NB4 (cell line): ENCODE measurements around the gene KCNQ1.

ENCODE experiments used
- MAX ChIP-seq: IDR thresholded peaks from 2 replicates; pipeline ENCODE4 v1.6.1; 2011; ENCODE audit warnings: low read depth, low read length
- MYC ChIP-seq: IDR thresholded peaks from 2 replicates; pipeline ENCODE4 v1.6.1; 2011; ENCODE audit warnings: low read depth, low read length
- POLR2A ChIP-seq: IDR thresholded peaks from 2 replicates; pipeline ENCODE4 v1.6.1; 2011; ENCODE audit warnings: mild to moderate bottlenecking; ENCODE audit not compliant: insufficient read length; ENCODE audit errors: extremely low read depth
- TF ChIP-seq, protein P1 (sequence below): IDR thresholded peaks from one replicate; pipeline ENCODE4 v1.5.1; 2012; ENCODE audit warnings: low read depth, low read length

- TF ChIP-seq, protein P1, sequence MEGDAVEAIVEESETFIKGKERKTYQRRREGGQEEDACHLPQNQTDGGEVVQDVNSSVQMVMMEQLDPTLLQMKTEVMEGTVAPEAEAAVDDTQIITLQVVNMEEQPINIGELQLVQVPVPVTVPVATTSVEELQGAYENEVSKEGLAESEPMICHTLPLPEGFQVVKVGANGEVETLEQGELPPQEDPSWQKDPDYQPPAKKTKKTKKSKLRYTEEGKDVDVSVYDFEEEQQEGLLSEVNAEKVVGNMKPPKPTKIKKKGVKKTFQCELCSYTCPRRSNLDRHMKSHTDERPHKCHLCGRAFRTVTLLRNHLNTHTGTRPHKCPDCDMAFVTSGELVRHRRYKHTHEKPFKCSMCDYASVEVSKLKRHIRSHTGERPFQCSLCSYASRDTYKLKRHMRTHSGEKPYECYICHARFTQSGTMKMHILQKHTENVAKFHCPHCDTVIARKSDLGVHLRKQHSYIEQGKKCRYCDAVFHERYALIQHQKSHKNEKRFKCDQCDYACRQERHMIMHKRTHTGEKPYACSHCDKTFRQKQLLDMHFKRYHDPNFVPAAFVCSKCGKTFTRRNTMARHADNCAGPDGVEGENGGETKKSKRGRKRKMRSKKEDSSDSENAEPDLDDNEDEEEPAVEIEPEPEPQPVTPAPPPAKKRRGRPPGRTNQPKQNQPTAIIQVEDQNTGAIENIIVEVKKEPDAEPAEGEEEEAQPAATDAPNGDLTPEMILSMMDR = no peak
- TF ChIP-seq MYC (no peak), POLR2A (peak; percentile 73), MAX (no peak)
Measured at GRCh38 chr11:2699531-2700414, 255.0 kb downstream of the KCNQ1 start, which contains the start of gene KCNQ1OT1.
